Gastrocnemius medialis (tissue), 4 donors: ENCODE measurements around the gene ARHGEF4.

Source experiments
- POLR2A ChIP-seq, 2 donors: fragments of 450-650 bp; IDR thresholded peaks; one replicate each; pipeline ENCODE4 v1.6.1; 2017; ENCODE audit warnings: antibody characterized with exemption in 2 of 2, mild to moderate bottlenecking in 2 of 2, moderate library complexity in 2 of 2
- TF ChIP-seq, protein P1 (sequence below), 5 experiments: fragments of 450-650 bp in 3 of 5; fragments of 200-600 bp in 2 of 5; sonication (generic) in 2 of 5; IDR thresholded peaks in 4 of 5; conservative IDR thresholded peaks in 1 of 5; 1 replicate in 4 of 5; 2 replicates in 1 of 5; pipeline ENCODE4 v1.5.1; 2016 to 2019; ENCODE audit warnings: antibody characterized with exemption in 5 of 5, mild to moderate bottlenecking in 3 of 5, moderate library complexity in 3 of 5

DNA sequence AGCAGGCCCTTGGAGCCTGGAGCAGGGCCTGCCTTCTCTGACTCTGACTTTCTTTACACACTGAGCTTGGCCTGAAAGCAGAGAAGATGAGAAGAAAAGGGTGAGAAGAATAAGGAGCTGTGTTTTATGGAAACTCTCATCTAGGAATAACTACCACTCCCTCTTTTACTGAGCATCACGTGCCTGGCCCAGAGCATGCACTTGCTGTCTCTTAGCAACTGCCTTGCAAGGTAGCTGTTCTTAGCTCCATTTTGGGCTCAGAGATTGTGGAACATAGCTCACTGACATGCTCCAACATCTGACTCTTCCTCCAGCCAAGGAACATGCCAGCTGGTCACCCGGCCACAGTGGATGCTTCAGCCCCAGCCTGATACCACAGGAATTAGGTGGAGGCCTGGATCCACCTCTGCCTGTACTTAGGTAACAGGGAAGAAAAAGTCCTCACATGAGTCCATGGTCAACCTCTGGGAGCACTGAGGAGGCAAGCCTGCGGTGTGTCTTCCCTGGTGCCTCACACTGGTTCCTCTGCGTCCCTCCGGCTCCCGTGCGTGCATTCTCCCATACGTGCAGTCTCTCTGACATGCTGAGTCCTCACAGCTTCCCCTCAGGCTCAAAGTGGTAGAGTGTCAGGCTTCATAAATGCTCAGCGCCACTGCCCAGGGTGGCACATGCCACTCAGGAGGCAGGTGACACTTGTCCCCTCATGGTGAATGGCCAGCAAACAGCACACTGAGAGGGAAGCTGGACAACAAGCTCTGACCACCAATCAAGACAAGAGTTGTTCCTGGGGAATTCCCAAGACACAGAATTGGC is 45.7 kb upstream of the ARHGEF4 start:
- TF ChIP-seq POLR2A (IDR thresholded peaks at IDR 0.05) = no peak
- TF ChIP-seq, protein P1, sequence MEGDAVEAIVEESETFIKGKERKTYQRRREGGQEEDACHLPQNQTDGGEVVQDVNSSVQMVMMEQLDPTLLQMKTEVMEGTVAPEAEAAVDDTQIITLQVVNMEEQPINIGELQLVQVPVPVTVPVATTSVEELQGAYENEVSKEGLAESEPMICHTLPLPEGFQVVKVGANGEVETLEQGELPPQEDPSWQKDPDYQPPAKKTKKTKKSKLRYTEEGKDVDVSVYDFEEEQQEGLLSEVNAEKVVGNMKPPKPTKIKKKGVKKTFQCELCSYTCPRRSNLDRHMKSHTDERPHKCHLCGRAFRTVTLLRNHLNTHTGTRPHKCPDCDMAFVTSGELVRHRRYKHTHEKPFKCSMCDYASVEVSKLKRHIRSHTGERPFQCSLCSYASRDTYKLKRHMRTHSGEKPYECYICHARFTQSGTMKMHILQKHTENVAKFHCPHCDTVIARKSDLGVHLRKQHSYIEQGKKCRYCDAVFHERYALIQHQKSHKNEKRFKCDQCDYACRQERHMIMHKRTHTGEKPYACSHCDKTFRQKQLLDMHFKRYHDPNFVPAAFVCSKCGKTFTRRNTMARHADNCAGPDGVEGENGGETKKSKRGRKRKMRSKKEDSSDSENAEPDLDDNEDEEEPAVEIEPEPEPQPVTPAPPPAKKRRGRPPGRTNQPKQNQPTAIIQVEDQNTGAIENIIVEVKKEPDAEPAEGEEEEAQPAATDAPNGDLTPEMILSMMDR (IDR thresholded peaks at IDR 0.05 in 4 of 5, conservative IDR thresholded peaks at IDR 0.05 in 1 of 5) = no peak
